Heart right ventricle (tissue), 12 donors: Measurements from ENCODE around the gene CKMT1B. TPM values are rescaled to one million over a fixed set of nuclear protein-coding genes. Genes with fewer than 3 reads are reported as not detected.

ENCODE experiments used
- polyA plus RNA-seq, 2 donors: library from polyadenylated mRNA; stranded (reverse); fragments of 200-250 nt; gene quantifications; one replicate each; pipeline ENCODE4 v1.2.3, GENCODE V29; 2013
- total RNA-seq, 10 donors: library from RNA; stranded (reverse); fragmentation: NEBNext Ultra II Directional in 3 of 10; extraction: Animal tissue kit (Norgen Biotek cat#: 25700) in 3 of 10; gene quantifications; one replicate each; pipeline versions ENCODE4 v1.2.1 to v1.2.4, GENCODE V29; 2021 to 2023
- donor health status: ischemic (EF 13 %, LVEDD 7.1; RV severe dilation, severe dysfunction).
- donor health status: healthy with polysubstance abuse.
- donor health status: DM: no; HTN: yes; CAD: no.
- donor health status: DM: no; HTN: no; CAD: no.
- donor health status: ischemic (EF 25% LVEDD 6.9; RV normal size, moderate dysfunction).
- donor health status: ischemic (EF 25% LVEDD 5.7; RV mildly dilated, moderate dysfunction).
- donor health status: healthy.
- donor health status: nonischemic (EF 11% LVEDD 7.7; RV severe dilation, severe dysfunction).
- donor health status: DM: yes; HTN: yes; CAD: no.
- donor health status: PGD.
- donor health status: ischemic (EF 29% LVEDD 5.4; RV normal size, mild dysfunction).
- donor health status: nonischemic (EF 23%, LVEDD 6.1; RV moderate dilation, normal function).

CKMT1B gene
- total and polyA plus RNA-seq, 12 donors, result 0.26 to 1.6 (median 0.59) TPM; not detected in 5

Other genes starting within 250 kb of the CKMT1B start
- gene ZSCAN29, start 223.0 kb upstream of the CKMT1B start, total RNA-seq, result 10 to 100 TPM in 9 of 10 donors, 1 to 10 TPM in 1; 9.6 to 15.7 (median 12.2) TPM
- 1 to 10 TPM; 3.5 to 8.4 TPM for gene ZSCAN29, start 223.0 kb upstream of the CKMT1B start, polyA plus RNA-seq
- 10 to 100 TPM in 8 of 10 donors, 1 to 10 TPM in 2; 9.0 to 14.9 (median 12.1) TPM for gene TUBGCP4, start 222.9 kb upstream of the CKMT1B start, total RNA-seq
- gene TUBGCP4, start 222.9 kb upstream of the CKMT1B start, polyA plus RNA-seq, result 1 to 10 TPM; 5.0 to 6.8 TPM
- gene TP53BP1, start 100.9 kb upstream of the CKMT1B start, total RNA-seq, result 10 to 100 TPM; 21.2 to 35.2 (median 29.3) TPM
- 10 to 100 TPM; 11.2 to 12.6 TPM for gene TP53BP1, start 100.9 kb upstream of the CKMT1B start, polyA plus RNA-seq
- 100 to 1,000 TPM in 2 of 10 donors, 10 to 100 TPM in 8; 21.3 to 139 (median 51.6) TPM for gene MAP1A, start 76.4 kb upstream of the CKMT1B start, total RNA-seq
- gene MAP1A, start 76.4 kb upstream of the CKMT1B start, polyA plus RNA-seq, result 10 to 100 TPM in 1 of 2 donors, 1 to 10 TPM in 1; 3.4 to 17.5 TPM
- gene PPIP5K1, start 3.8 kb upstream of the CKMT1B start, total RNA-seq, result 10 to 100 TPM; 12.2 to 33.9 (median 18.7) TPM
- 1 to 10 TPM; 3.2 to 6.9 TPM for gene PPIP5K1, start 3.8 kb upstream of the CKMT1B start, polyA plus RNA-seq
- gene STRC, start 24.8 kb downstream of the CKMT1B start, total RNA-seq, result under 1 TPM in 3 of 10 donors, not detected in 7; 0.20 to 0.25 (median 0.21) TPM
- 1 to 10 TPM in 1 of 2 donors, under 1 TPM in 1; 0.06 to 1.2 TPM for gene STRC, start 24.8 kb downstream of the CKMT1B start, polyA plus RNA-seq
- 1 to 10 TPM in 6 of 10 donors, under 1 TPM in 4; 0.42 to 1.7 (median 1.3) TPM for gene CATSPER2, start 54.8 kb downstream of the CKMT1B start, total RNA-seq
- gene CATSPER2, start 54.8 kb downstream of the CKMT1B start, polyA plus RNA-seq, result 1 to 10 TPM in 1 of 2 donors, under 1 TPM in 1; 0.28 to 5.9 TPM
- gene CKMT1A, start 99.8 kb downstream of the CKMT1B start, total RNA-seq, result under 1 TPM in 4 of 10 donors, not detected in 6; 0.32 to 0.57 (median 0.39) TPM
- gene CKMT1A, start 99.8 kb downstream of the CKMT1B start, polyA plus RNA-seq, result under 1 TPM; 0.22 TPM
- 100 to 1,000 TPM; 119 to 241 (median 144) TPM for gene PDIA3, start 152.4 kb downstream of the CKMT1B start, total RNA-seq
- 100 to 1,000 TPM; 100 to 257 TPM for gene PDIA3, start 152.4 kb downstream of the CKMT1B start, polyA plus RNA-seq
- gene ELL3, start 182.9 kb downstream of the CKMT1B start, total RNA-seq, result 1 to 10 TPM in 3 of 10 donors, under 1 TPM in 7; 0.25 to 1.6 (median 0.84) TPM
- 1 to 10 TPM in 1 of 2 donors, under 1 TPM in 1; 0.84 to 1.2 TPM for gene ELL3, start 182.9 kb downstream of the CKMT1B start, polyA plus RNA-seq
- gene SERF2, start 198.3 kb downstream of the CKMT1B start, total RNA-seq, result 1,000 to 10,000 TPM in 3 of 10 donors, 100 to 1,000 TPM in 7; 626 to 1,166 (median 689) TPM
- 1,000 to 10,000 TPM; 2,367 to 4,286 TPM for gene SERF2, start 198.3 kb downstream of the CKMT1B start, polyA plus RNA-seq
- gene SERINC4, start 206.2 kb downstream of the CKMT1B start, total RNA-seq, result under 1 TPM in 9 of 10 donors, not detected in 1; 0.09 to 0.72 (median 0.38) TPM
- gene SERINC4, start 206.2 kb downstream of the CKMT1B start, polyA plus RNA-seq, result under 1 TPM; 0.29 to 0.59 TPM
- gene HYPK, start 206.6 kb downstream of the CKMT1B start, total RNA-seq, result 10 to 100 TPM in 5 of 10 donors, 1 to 10 TPM in 5; 5.5 to 24.3 (median 9.9) TPM
- gene HYPK, start 206.6 kb downstream of the CKMT1B start, polyA plus RNA-seq, result 10 to 100 TPM; 11.4 to 23.0 TPM
- 10 to 100 TPM; 16.6 to 23.4 (median 20.7) TPM for gene MFAP1, start 230.7 kb downstream of the CKMT1B start, total RNA-seq
- gene MFAP1, start 230.7 kb downstream of the CKMT1B start, polyA plus RNA-seq, result 10 to 100 TPM; 13.0 to 22.5 TPM
- 1 to 10 TPM in 7 of 10 donors, under 1 TPM in 3; 0.68 to 4.1 (median 1.7) TPM for gene WDR76, start 233.0 kb downstream of the CKMT1B start, total RNA-seq
- 1 to 10 TPM in 1 of 2 donors, under 1 TPM in 1; 0.73 to 1.8 TPM for gene WDR76, start 233.0 kb downstream of the CKMT1B start, polyA plus RNA-seq